H4 (cell line): ENCODE data around the gene EML2. TPM values are rescaled to one million over a fixed set of nuclear protein-coding genes. Genes with fewer than 3 reads are reported as not detected.
A peak's percentile ranks its signal among the peaks of the same experiment; 100 is the strongest.
"Not testable (repeated sequence)": the region's sequence is repeated elsewhere in the genome, so short reads cannot be mapped to it uniquely, and the experiment has no call there.

Source experiments
- DNase-seq: peaks from one replicate; pipeline ENCODE4 v3.0.0-alpha.2; 2015; ENCODE audit warnings: low spot score
- total RNA-seq: library from RNA; depleted of rRNA; stranded (reverse); fragments of >200 nt; shearing (Covaris generic); gene quantifications from 2 replicates; pipeline ENCODE4 v1.2.3, GENCODE V29; 2014

Gene EML2
- total RNA-seq, 1 experiment from 2014 or later = 5.1 TPM

- no peak for DNase-seq
Measured at GRCh38 chr19:45616704-45617017, 22.5 kb downstream of the EML2 start.

- peak; percentile 43 for DNase-seq
Measured at GRCh38 chr19:45615795-45616703, 23.1 kb downstream of the EML2 start.

DNA sequence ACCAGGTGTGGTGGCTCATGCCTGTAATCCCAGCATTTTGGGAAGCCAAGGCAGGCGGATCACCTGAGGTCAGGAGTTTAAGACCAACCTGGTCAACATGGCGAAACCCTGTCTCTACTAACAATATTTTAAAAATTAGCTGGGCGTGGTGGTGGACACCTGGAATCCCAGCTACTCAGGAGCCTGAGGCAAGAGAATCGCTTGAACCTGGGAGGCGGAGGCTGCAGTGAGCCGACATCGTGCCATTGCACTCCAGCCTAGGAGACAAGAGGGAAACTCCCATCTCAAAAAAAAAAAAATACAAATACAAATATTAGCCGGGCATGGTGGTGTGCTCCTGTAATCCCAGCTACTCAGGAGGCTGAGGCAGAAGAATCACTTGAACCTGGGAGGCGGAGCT is 24.1 kb downstream of the EML2 start:
- DNase-seq = not testable (repeated sequence)

GRCh38 chr19:45613926-45614725 is 25.1 kb downstream of the EML2 start:
- DNase-seq = peak; percentile 88

DNA sequence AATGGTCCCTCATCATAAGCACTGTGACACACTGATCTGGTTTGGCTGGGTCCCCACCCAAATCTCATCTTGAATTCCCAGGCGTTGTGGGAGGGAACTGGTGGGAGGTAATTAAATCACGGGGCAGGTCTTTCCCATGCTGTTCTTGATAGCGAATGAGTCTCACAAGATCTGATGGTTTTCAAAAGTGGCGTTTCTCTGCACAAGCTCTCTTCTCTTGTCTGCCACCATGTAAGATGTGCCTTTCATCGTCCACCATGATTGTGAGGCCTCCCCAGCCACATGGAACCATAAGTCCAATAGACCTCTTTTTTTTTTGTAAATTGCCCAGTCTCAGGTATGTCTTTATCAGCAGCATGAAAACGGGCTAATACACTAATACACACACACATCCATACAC is 30.2 kb downstream of the EML2 start:
- DNase-seq = no peak

DNA sequence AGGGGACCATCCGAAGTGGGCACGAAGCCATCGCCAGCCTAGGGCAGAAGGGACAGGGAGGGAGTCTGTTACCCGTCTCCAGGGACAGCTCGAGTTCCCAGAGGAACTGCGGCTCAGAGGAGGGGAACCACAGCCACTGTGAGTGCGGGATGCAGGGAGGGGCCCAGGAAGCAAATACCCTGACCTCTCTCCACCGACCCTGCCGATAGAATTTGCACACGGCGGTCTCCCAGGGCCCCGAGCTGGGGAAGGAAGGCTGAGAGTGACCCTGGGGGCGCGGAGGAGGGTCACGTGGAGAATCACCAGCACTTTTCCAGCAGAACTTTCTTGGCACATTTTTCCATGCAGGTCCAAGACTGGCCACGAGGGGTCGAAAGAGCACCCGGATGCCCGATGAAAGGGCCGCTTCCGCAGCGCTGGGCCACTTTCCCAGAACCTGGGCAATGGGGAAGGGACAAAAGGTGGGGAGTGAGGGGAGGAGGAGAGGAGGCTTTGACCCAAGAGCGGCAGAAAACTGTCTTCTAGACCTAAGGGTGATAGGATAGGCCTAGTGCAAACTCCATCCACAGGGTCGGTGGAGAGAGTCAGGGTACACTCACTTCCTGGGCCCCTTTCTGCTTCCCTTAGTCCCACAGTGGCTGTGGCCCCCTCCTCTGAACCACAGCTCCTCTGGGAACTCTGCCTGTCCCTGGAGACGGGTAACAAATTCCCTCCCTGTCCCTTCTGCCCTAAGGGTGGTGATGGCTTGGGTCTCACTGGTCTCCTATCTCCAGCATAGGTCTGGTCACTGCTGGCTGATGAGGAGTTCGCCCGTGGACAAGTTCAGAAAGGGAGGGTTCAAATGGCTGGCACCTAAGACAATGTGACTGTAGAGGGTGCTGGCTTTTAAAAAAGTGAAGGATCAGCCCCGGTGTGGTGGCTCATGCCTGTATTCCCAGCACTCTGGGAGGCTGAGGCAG is 31.8 kb downstream of the EML2 start:
- peak; percentile 64 for DNase-seq

GRCh38 chr19:45601524-45602374 is 37.4 kb downstream of the EML2 start, which contains the start of gene GPR4:
TSS of gene GPR4 (minus strand) at chr19:45602212. CDS start at chr19:45591866, 10,346 bp downstream.
- DNase-seq = no peak

DNA sequence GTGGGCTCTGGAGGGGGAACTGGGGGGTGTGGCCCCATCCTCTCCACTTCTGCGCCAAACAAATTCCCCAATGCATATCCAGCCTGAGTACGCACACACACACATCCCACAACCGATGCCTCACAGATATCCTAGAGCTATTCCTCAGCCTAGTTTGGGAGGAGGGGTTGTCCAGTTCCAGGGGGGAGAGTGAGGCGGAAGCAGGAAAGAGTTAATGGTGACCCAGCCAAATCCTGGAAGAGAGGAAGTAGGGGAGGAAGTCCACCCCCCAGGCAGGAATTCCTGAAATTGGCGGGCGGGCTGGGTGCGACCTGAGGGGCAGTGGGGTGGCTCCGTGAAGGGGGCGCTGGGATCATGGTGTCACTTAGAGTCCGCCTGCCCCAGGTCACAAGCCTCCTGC is 38.1 kb downstream of the EML2 start:
- no peak for DNase-seq

- no peak for DNase-seq
Measured at GRCh38 chr19:45600340-45600885, 38.8 kb downstream of the EML2 start.

- no peak for DNase-seq
Measured at GRCh38 chr19:45599286-45599685, 39.9 kb downstream of the EML2 start.

GRCh38 chr19:45598267-45599001 is 40.8 kb downstream of the EML2 start:
- no peak for DNase-seq

- DNase-seq = no peak
Measured at GRCh38 chr19:45597425-45598111, 41.6 kb downstream of the EML2 start.

GRCh38 chr19:45595814-45596213 is 43.4 kb downstream of the EML2 start:
- no peak for DNase-seq

- no peak for DNase-seq
Measured at GRCh38 chr19:45593520-45593919, 45.7 kb downstream of the EML2 start.

DNA sequence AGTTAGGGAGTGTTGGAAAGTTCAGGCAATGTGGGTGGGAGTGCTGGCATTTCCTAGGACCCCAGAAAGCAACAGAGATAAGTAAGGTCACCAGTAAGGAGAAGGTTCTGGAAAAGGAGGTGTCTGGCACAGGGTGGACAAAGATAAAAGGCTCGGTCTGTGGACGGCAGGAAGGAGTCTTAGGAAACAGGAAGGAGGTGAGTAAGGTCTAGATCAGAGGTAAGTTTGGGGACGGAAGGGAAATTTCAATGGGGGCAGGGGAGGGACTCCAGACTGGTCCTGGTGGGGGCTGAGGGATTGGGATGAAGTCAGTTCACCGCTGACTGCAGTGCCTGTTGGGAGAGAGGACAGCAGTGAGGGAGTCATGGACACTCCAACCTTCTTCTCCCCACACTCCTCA is 46.8 kb downstream of the EML2 start:
- no peak for DNase-seq

- no peak for DNase-seq
Measured at GRCh38 chr19:45591638-45592005, 47.6 kb downstream of the EML2 start.

GRCh38 chr19:45591004-45591637 is 48.1 kb downstream of the EML2 start:
- no peak for DNase-seq

GRCh38 chr19:45590300-45591003 is 48.7 kb downstream of the EML2 start:
- no peak for DNase-seq
